Astrocyte (in vitro differentiated cells and primary cell): Measurements from ENCODE around the gene RBM38. TPM values are rescaled to one million over a fixed set of nuclear protein-coding genes. Genes with fewer than 3 reads are reported as not detected.

ENCODE experiments used
- DNase-seq: peaks from one replicate; pipeline ENCODE4 v3.0.0-alpha.2; 2010; ENCODE audit warnings: low read depth
- FAIRE-seq: peaks from 2 replicates; lab custom pipeline; 2011; peaks lifted over from hg19 to GRCh38; lab: Jason Lieb, UNC
- H2AFZ ChIP-seq: 2 replicates; pipeline ENCODE4 v1.6.0; 2012; ENCODE audit warnings: low read depth, low read length, inconsistent platforms
- H3K27ac ChIP-seq: 2 replicates; pipeline ENCODE4 v1.5.1; 2011; ENCODE audit warnings: low read depth, low read length, inconsistent platforms
- H3K27me3 ChIP-seq: 2 replicates; pipeline ENCODE4 v1.6.0; 2011; ENCODE audit warnings: low read length, inconsistent platforms; ENCODE audit not compliant: insufficient read depth
- H3K36me3 ChIP-seq: 2 replicates; pipeline ENCODE4 v1.5.1; 2011; ENCODE audit warnings: low read length, inconsistent platforms; ENCODE audit not compliant: insufficient read depth
- H3K4me1 ChIP-seq: 2 replicates; pipeline ENCODE4 v1.5.1; 2011; ENCODE audit warnings: low read length, inconsistent platforms; ENCODE audit not compliant: insufficient read depth
- H3K4me2 ChIP-seq: 2 replicates; pipeline ENCODE4 v1.6.0; 2012; ENCODE audit warnings: low read length, inconsistent platforms
- H3K4me3 ChIP-seq: 2 replicates; pipeline ENCODE4 v1.5.1; 2011; ENCODE audit warnings: low read depth, mild to moderate bottlenecking, low read length, inconsistent platforms; ENCODE audit not compliant: insufficient read depth
- H3K79me2 ChIP-seq: 2 replicates; pipeline ENCODE4 v1.6.0; 2012; ENCODE audit warnings: mild to moderate bottlenecking, low read length, inconsistent platforms; ENCODE audit not compliant: insufficient read depth
- H3K9ac ChIP-seq: 2 replicates; pipeline ENCODE4 v1.6.0; 2012; ENCODE audit warnings: mild to moderate bottlenecking, low read length, inconsistent platforms
- H3K9me3 ChIP-seq: 2 replicates; pipeline ENCODE4 v1.5.1; 2012; ENCODE audit warnings: low read depth, mild to moderate bottlenecking, low read length, inconsistent platforms; ENCODE audit not compliant: insufficient read depth
- H4K20me1 ChIP-seq: 2 replicates; pipeline ENCODE4 v1.6.0; 2012; ENCODE audit warnings: low read length, inconsistent platforms; ENCODE audit not compliant: insufficient read depth
- H3K27ac Mint-ChIP-seq: one replicate; pipeline ENCODE4 v1.8.0; 2021; ENCODE audit warnings: mild to moderate bottlenecking, mixed read lengths; ENCODE audit not compliant: unreplicated experiment
- H3K27me3 Mint-ChIP-seq: one replicate; pipeline ENCODE4 v1.8.0; 2021; ENCODE audit warnings: low read depth, mixed read lengths; ENCODE audit not compliant: unreplicated experiment
- H3K36me3 Mint-ChIP-seq: one replicate; pipeline ENCODE4 v1.8.0; 2021; ENCODE audit warnings: low read depth, mixed read lengths; ENCODE audit not compliant: unreplicated experiment
- H3K4me1 Mint-ChIP-seq: one replicate; pipeline ENCODE4 v1.8.0; 2021; ENCODE audit warnings: low read depth, mixed read lengths; ENCODE audit not compliant: unreplicated experiment
- H3K4me3 Mint-ChIP-seq: one replicate; pipeline ENCODE4 v1.8.0; 2021; ENCODE audit warnings: mild to moderate bottlenecking, moderate library complexity, mixed read lengths; ENCODE audit not compliant: unreplicated experiment
- H3K9me3 Mint-ChIP-seq: one replicate; pipeline ENCODE4 v1.8.0; 2021; ENCODE audit warnings: mild to moderate bottlenecking, mixed read lengths; ENCODE audit not compliant: unreplicated experiment
- CTCF ChIP-seq: IDR thresholded peaks from 2 replicates; pipeline ENCODE4 v1.5.1; 2011; ENCODE audit warnings: low read depth, mild to moderate bottlenecking, inconsistent platforms, low read length, moderate library complexity; ENCODE audit not compliant: insufficient read depth
- EZH2 ChIP-seq: IDR thresholded peaks from 2 replicates; pipeline ENCODE4 v1.6.1; 2012; ENCODE audit warnings: mild to moderate bottlenecking, low read length, inconsistent platforms; ENCODE audit not compliant: insufficient read depth
- total RNA-seq: library from RNA; stranded (reverse); gene quantifications from 2 replicates; pipeline ENCODE4 v1.2.1, GENCODE V29; 2021

RBM38 gene
- total RNA-seq, 1 donor from 2014 or later, result 43.5 TPM

DNA sequence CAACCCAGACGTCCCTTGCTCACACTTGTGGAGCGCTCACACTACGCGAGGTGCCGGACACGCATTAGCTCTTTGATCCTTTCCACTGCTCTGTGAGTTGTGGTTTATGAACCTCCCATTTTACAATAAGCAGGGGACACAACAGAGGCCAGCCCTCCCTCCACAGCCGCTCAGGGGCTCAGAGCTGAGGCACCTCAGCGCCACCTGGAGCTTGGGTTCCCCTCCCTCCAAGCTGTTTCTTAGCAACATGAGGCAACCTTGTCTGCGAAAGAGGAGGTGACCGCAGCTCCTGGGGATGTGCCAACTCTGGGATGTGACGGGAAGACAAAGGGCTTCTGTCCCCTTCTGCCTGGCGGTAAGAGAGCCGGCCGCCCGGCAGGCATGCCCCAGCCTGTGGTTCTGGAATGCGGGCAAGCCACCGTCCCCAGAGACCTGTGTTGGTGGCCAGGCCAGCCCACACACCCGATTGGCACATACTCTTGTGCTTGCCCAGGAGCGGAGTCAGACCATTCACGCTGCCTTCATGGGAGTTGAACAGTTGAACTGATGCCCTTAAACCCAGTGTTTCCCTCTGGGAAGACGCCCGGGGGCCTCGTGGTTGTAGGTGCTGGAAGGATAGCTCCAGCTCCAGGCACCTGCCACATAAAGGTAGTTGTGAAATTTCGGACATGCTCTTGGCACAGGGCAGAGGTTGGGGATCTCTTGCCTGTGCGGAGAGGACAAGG is 44.5 kb downstream of the RBM38 start:
- H3K9ac ChIP-seq, result no peak overlapping the region
- peaks cover 9% of the 10 kb centered on the region for H3K27me3 ChIP-seq
- H2AFZ ChIP-seq, result no peak overlapping the region
- no peaks in the 10 kb centered on the region for H3K79me2 ChIP-seq
- peaks cover 6% of the 10 kb centered on the region for H3K4me1 Mint-ChIP-seq
- peaks cover 3% of the 10 kb centered on the region for H3K4me1 ChIP-seq
- DNase-seq (peak; percentile 36), FAIRE-seq (no peak)
- H3K4me3 ChIP-seq, result no peak overlapping the region
- no peak overlapping the region for H3K27ac ChIP-seq
- H3K36me3 Mint-ChIP-seq, result no peaks in the 10 kb centered on the region
- H4K20me1 ChIP-seq, result no peaks in the 10 kb centered on the region
- no peaks in the 10 kb centered on the region for H3K9me3 ChIP-seq
- no peak overlapping the region for H3K27ac Mint-ChIP-seq
- TF ChIP-seq CTCF, result no peak
- TF ChIP-seq EZH2, result no peak
- H3K9me3 Mint-ChIP-seq, result peaks cover 8% of the 10 kb centered on the region
- no peaks in the 10 kb centered on the region for H3K36me3 ChIP-seq
- H3K4me2 ChIP-seq, result peak overlapping the region; percentile 18
- no peak overlapping the region for H3K4me3 Mint-ChIP-seq
- H3K27me3 Mint-ChIP-seq, result peaks cover 11% of the 10 kb centered on the region

DNA sequence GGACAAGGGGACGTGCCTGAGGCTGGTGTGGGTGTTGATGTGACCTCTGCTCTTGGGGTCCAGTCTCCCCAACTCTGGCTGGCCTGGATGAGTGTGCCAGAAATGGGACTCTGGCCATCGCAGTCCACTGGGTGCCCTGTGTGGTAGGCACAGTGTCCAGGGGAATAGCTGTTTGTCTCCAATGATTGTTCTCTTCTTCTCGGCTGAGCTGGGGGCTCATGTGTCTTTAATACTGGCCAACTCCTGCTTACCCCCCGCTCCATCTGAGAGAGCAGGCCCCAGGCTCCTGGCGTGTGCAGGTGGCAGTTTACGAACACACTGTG is 45.0 kb downstream of the RBM38 start:
- FAIRE-seq (no peak), DNase-seq (no peak)
- TF ChIP-seq EZH2 (no peak), CTCF (no peak)

DNA sequence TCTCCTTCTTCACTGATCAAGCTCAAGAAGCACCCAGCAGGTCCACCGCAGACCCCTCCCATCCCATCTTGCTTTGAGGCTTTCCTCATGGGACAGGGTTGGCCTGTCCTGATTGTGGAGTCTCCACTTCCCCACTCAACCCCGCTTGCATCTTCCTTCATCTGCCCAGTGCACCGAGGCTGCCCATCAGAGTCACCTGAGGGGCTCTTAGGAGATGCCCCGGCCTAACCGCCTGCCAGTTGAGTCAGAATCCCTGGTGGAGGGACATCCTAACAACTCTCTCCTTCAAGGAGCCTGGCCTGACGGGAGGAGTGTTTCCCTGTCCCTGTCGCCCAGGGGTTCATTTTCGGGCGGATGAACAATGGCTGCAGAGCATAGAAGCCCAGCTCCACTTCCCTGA is 46.1 kb downstream of the RBM38 start:
- DNase-seq (no peak), FAIRE-seq (no peak)
- no peak overlapping the region for H3K4me3 ChIP-seq
- no peak overlapping the region for H2AFZ ChIP-seq
- H3K9ac ChIP-seq, result no peak overlapping the region
- H3K9me3 ChIP-seq, result no peaks in the 10 kb centered on the region
- Mint-ChIP-seq H3K27me3 (peaks cover 11% of the 10 kb centered on the region), H3K4me1 (peaks cover 8% of the 10 kb centered on the region), H3K4me3 (no peak overlapping the region), H3K27ac (peak overlapping the region; percentile 18), H3K36me3 (no peaks in the 10 kb centered on the region), H3K9me3 (peaks cover 8% of the 10 kb centered on the region)
- peaks cover 9% of the 10 kb centered on the region for H3K27me3 ChIP-seq
- H3K4me2 ChIP-seq, result no peak overlapping the region
- no peaks in the 10 kb centered on the region for H4K20me1 ChIP-seq
- H3K36me3 ChIP-seq, result no peaks in the 10 kb centered on the region
- no peaks in the 10 kb centered on the region for H3K79me2 ChIP-seq
- TF ChIP-seq EZH2 (no peak), CTCF (no peak)
- H3K27ac ChIP-seq, result no peak overlapping the region
- peaks cover 3% of the 10 kb centered on the region for H3K4me1 ChIP-seq

More for the DNA sequence above, 45.0 kb downstream of the RBM38 start:
- H3K9me3 Mint-ChIP-seq, result peaks cover 8% of the 10 kb centered on the region
- Histone ChIP-seq H3K27me3 (peaks cover 9% of the 10 kb centered on the region), H3K9me3 (no peaks in the 10 kb centered on the region), H4K20me1 (no peaks in the 10 kb centered on the region), H3K9ac (no peak overlapping the region), H3K27ac (no peak overlapping the region), H2AFZ (no peak overlapping the region), H3K79me2 (no peaks in the 10 kb centered on the region), H3K4me1 (peaks cover 3% of the 10 kb centered on the region), H3K4me3 (no peak overlapping the region), H3K36me3 (no peaks in the 10 kb centered on the region), H3K4me2 (no peak overlapping the region)
- H3K27ac Mint-ChIP-seq, result no peak overlapping the region
- H3K36me3 Mint-ChIP-seq, result no peaks in the 10 kb centered on the region
- peaks cover 7% of the 10 kb centered on the region for H3K4me1 Mint-ChIP-seq
- H3K27me3 Mint-ChIP-seq, result peaks cover 11% of the 10 kb centered on the region
- H3K4me3 Mint-ChIP-seq, result no peak overlapping the region
